Measurements from ENCODE around the gene AKAP11.

DNA sequence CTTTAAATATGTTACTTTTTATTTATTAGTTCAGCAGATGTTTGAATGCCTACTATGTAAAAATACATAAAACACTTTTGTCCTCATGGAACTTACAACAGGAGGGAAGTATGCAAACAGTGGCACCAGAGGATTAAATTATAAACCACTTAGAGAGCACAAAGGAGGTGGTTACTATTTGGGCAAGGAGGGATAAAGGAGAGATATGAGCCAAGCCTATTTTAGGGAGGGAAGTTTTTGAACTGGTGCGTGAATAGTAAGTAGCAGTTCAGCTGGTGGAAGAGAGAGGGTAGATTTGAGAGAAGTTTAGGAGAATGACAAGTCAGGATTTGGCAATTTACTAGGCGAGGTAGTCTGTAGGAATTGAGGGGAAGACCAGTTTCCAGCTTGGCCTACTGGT, 8.6 kb downstream of the AKAP11 start:
- TF ChIP-seq, protein P1, sequence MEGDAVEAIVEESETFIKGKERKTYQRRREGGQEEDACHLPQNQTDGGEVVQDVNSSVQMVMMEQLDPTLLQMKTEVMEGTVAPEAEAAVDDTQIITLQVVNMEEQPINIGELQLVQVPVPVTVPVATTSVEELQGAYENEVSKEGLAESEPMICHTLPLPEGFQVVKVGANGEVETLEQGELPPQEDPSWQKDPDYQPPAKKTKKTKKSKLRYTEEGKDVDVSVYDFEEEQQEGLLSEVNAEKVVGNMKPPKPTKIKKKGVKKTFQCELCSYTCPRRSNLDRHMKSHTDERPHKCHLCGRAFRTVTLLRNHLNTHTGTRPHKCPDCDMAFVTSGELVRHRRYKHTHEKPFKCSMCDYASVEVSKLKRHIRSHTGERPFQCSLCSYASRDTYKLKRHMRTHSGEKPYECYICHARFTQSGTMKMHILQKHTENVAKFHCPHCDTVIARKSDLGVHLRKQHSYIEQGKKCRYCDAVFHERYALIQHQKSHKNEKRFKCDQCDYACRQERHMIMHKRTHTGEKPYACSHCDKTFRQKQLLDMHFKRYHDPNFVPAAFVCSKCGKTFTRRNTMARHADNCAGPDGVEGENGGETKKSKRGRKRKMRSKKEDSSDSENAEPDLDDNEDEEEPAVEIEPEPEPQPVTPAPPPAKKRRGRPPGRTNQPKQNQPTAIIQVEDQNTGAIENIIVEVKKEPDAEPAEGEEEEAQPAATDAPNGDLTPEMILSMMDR (IDR thresholded peaks at IDR 0.05): no peak
- TF ChIP-seq POLR2A (IDR thresholded peaks at IDR 0.05) (no peak), EP300 (IDR thresholded peaks at IDR 0.05) (no peak)

All from ovary (tissue), 3 donors.